RWPE2 (cell line): Measurements from ENCODE around the gene PRDM16.
A peak's percentile ranks its signal among the peaks of the same experiment; 100 is the strongest.

Experiments
- ATAC-seq: fragments of 200-7000 bp; cut with Tn5 transposase; 3 replicates; pipeline ENCODE4 v1.9.1; 2021; ENCODE audit warnings: low read depth
- DNase-seq: peaks from one replicate; pipeline ENCODE4 v3.0.0-alpha.2; 2020; ENCODE audit warnings: low spot score
- H3K27ac ChIP-seq: fragments of 450-650 bp; 2 replicates; pipeline ENCODE4 v1.5.1; 2017; ENCODE audit warnings: mild to moderate bottlenecking; ENCODE audit not compliant: poor library complexity, severe bottlenecking
- H3K27me3 ChIP-seq: fragments of 250-450 bp; sonication (Bioruptor Pico); 2 replicates; pipeline ENCODE4 v1.5.1; 2021; ENCODE audit warnings: mild to moderate bottlenecking, moderate library complexity; ENCODE audit not compliant: insufficient read depth, poor library complexity, severe bottlenecking
- H3K36me3 ChIP-seq: fragments of 250-450 bp; sonication (Bioruptor Pico); 2 replicates; pipeline ENCODE4 v1.5.1; 2020; ENCODE audit warnings: low read depth, mild to moderate bottlenecking, moderate library complexity
- H3K4me1 ChIP-seq: fragments of 250-450 bp; sonication (Bioruptor Pico); 2 replicates; pipeline ENCODE4 v1.5.1; 2021; ENCODE audit warnings: mild to moderate bottlenecking, moderate library complexity; ENCODE audit not compliant: insufficient read depth, poor library complexity, severe bottlenecking
- H3K4me3 ChIP-seq: fragments of 250-450 bp; sonication (Bioruptor Pico); 2 replicates; pipeline ENCODE4 v1.5.1; 2021; ENCODE audit warnings: mild to moderate bottlenecking, moderate library complexity; ENCODE audit not compliant: severe bottlenecking
- H3K9me3 ChIP-seq: fragments of 250-450 bp; sonication (Bioruptor Pico); 2 replicates; pipeline ENCODE4 v1.5.1; 2021; ENCODE audit warnings: mild to moderate bottlenecking, moderate library complexity; ENCODE audit not compliant: severe bottlenecking
- CTCF ChIP-seq: fragments of 450-650 bp; IDR thresholded peaks from one replicate; pipeline ENCODE4 v1.5.1; 2017; ENCODE audit warnings: mild to moderate bottlenecking, moderate library complexity; ENCODE audit not compliant: poor library complexity, severe bottlenecking

The PRDM16 gene

GRCh38 chr1:3479511-3480368 is 410.7 kb downstream of the PRDM16 start:
- TF ChIP-seq CTCF: no peak
- peaks cover 15% of the 10 kb centered on the region for H3K4me1 ChIP-seq
- ATAC-seq (no peak), DNase-seq (no peak)
- H3K36me3 ChIP-seq: no peaks in the 10 kb centered on the region; the same call in 1 of the 2 replicates
- no peak overlapping the region for H3K27ac ChIP-seq
- H3K4me3 ChIP-seq: no peak overlapping the region
- H3K9me3 ChIP-seq: no peaks in the 10 kb centered on the region
- H3K27me3 ChIP-seq: no peaks in the 10 kb centered on the region

- Histone ChIP-seq H3K27me3 (no peaks in the 10 kb centered on the region), H3K4me1 (peaks cover 15% of the 10 kb centered on the region), H3K9me3 (no peaks in the 10 kb centered on the region), H3K36me3 (no peaks in the 10 kb centered on the region; the same call in 1 of the 2 replicates), H3K27ac (no peak overlapping the region), H3K4me3 (no peak overlapping the region)
- no peak for DNase-seq
- TF ChIP-seq CTCF: no peak
- no peak for ATAC-seq
These were observed 411.3 kb downstream of the PRDM16 start for GRCh38 chr1:3480369-3480719.

GRCh38 chr1:3481046-3481445 is 412.0 kb downstream of the PRDM16 start:
- Histone ChIP-seq H3K27me3 (no peaks in the 10 kb centered on the region), H3K9me3 (no peaks in the 10 kb centered on the region), H3K36me3 (no peaks in the 10 kb centered on the region; the same call in 1 of the 2 replicates), H3K27ac (peak overlapping the region; percentile 71), H3K4me1 (peaks cover 15% of the 10 kb centered on the region), H3K4me3 (no peak overlapping the region)
- TF ChIP-seq CTCF: no peak
- DNase-seq: no peak
- no peak for ATAC-seq

- ATAC-seq (peak; percentile 48), DNase-seq (no peak)
- no peaks in the 10 kb centered on the region; the same call in 1 of the 2 replicates for H3K36me3 ChIP-seq
- peak overlapping the region; percentile 71 for H3K27ac ChIP-seq
- no peaks in the 10 kb centered on the region for H3K27me3 ChIP-seq
- H3K4me1 ChIP-seq: peaks cover 15% of the 10 kb centered on the region
- TF ChIP-seq CTCF: no peak
- no peaks in the 10 kb centered on the region for H3K9me3 ChIP-seq
- H3K4me3 ChIP-seq: no peak overlapping the region
These were observed 412.9 kb downstream of the PRDM16 start for GRCh38 chr1:3481836-3482375.

- H3K4me1 ChIP-seq: peaks cover 15% of the 10 kb centered on the region
- no peaks in the 10 kb centered on the region; the same call in 1 of the 2 replicates for H3K36me3 ChIP-seq
- peak; percentile 81 for ATAC-seq
- H3K27me3 ChIP-seq: no peaks in the 10 kb centered on the region
- no peaks in the 10 kb centered on the region for H3K9me3 ChIP-seq
- DNase-seq: no peak
- TF ChIP-seq CTCF: peak; percentile 13
- peak overlapping the region; percentile 71 for H3K27ac ChIP-seq
- no peak overlapping the region for H3K4me3 ChIP-seq
These were observed 413.4 kb downstream of the PRDM16 start for GRCh38 chr1:3482378-3482849.
